Duodenal mucosa (tissue), 2 donors: ENCODE data around the gene APLP2.
"Not testable (repeated sequence)": the region's sequence is repeated elsewhere in the genome, so short reads cannot be mapped to it uniquely, and the experiment has no call there.

Experiments
- H3K27ac ChIP-seq: one replicate; pipeline ENCODE4 v1.7.0; 2013; ENCODE audit warnings: low read depth, low read length
- H3K27me3 ChIP-seq, 2 donors: one replicate each; pipeline ENCODE4 v1.7.0; 2013; ENCODE audit warnings: low read length in 2 of 2, control low read depth in 1 of 2; ENCODE audit not compliant: insufficient read depth in 2 of 2, control insufficient read depth in 1 of 2
- H3K36me3 ChIP-seq, 2 donors: one replicate each; pipeline ENCODE4 v1.7.0; 2013; ENCODE audit warnings: low read length in 2 of 2, control low read depth in 1 of 2; ENCODE audit not compliant: insufficient read depth in 2 of 2, control insufficient read depth in 1 of 2
- H3K4me1 ChIP-seq, 2 donors: one replicate each; pipeline ENCODE4 v1.7.0; 2013; ENCODE audit warnings: low read length in 2 of 2, control low read depth in 1 of 2; ENCODE audit not compliant: insufficient read depth in 2 of 2, control insufficient read depth in 1 of 2
- H3K4me3 ChIP-seq, 2 donors: one replicate each; pipeline ENCODE4 v1.7.0; 2013; ENCODE audit warnings: low read length in 2 of 2, low read depth in 1 of 2
- H3K9ac ChIP-seq, 2 donors: one replicate each; pipeline ENCODE4 v1.7.0; 2013; ENCODE audit warnings: low read length in 2 of 2, low read depth in 1 of 2
- H3K9me3 ChIP-seq, 2 donors: one replicate each; pipeline ENCODE4 v1.7.0; 2013; ENCODE audit warnings: low read length in 2 of 2, control low read depth in 1 of 2; ENCODE audit not compliant: control insufficient read depth in 1 of 2

The APLP2 gene

GRCh38 chr11:130096823-130097222 lies 27.1 kb downstream of the APLP2 start:
- Histone ChIP-seq H3K9ac (no peak overlapping the region), H3K36me3 (no peaks in the 10 kb centered on the region), H3K9me3 (no peaks in the 10 kb centered on the region), H3K4me3 (no peak overlapping the region), H3K27me3 (no peaks in the 10 kb centered on the region), H3K4me1 (peaks cover 0 to 5% of the 10 kb centered on the region in 2 donors), H3K27ac (no peak overlapping the region)

GRCh38 chr11:130097285-130097684 lies 27.6 kb downstream of the APLP2 start:
- Histone ChIP-seq H3K9me3 (no peaks in the 10 kb centered on the region), H3K27me3 (no peaks in the 10 kb centered on the region), H3K36me3 (no peaks in the 10 kb centered on the region), H3K4me1 (peaks cover 0 to 5% of the 10 kb centered on the region in 2 donors), H3K4me3 (no peak overlapping the region), H3K9ac (no peak overlapping the region), H3K27ac (no peak overlapping the region)

GRCh38 chr11:130099356-130099755 lies 29.7 kb downstream of the APLP2 start:
- H3K27ac ChIP-seq, result no peak overlapping the region
- no peaks in the 10 kb centered on the region for H3K27me3 ChIP-seq
- no peaks in the 10 kb centered on the region for H3K9me3 ChIP-seq
- no peak overlapping the region for H3K4me3 ChIP-seq
- H3K36me3 ChIP-seq, result no peaks in the 10 kb centered on the region
- H3K9ac ChIP-seq, result no peak overlapping the region
- H3K4me1 ChIP-seq, result peaks cover 7 to 14% of the 10 kb centered on the region in 2 donors

- H3K27ac ChIP-seq, result no peak overlapping the region
- H3K9ac ChIP-seq, result no peak overlapping the region
- H3K9me3 ChIP-seq, result no peaks in the 10 kb centered on the region
- H3K4me1 ChIP-seq, result peaks cover 7 to 14% of the 10 kb centered on the region in 2 donors
- no peaks in the 10 kb centered on the region for H3K36me3 ChIP-seq
- H3K4me3 ChIP-seq, result no peak overlapping the region
- H3K27me3 ChIP-seq, result no peaks in the 10 kb centered on the region
These were observed 30.8 kb downstream of the APLP2 start for GRCh38 chr11:130100381-130101095.

- no peaks in the 10 kb centered on the region for H3K27me3 ChIP-seq
- no peak overlapping the region for H3K4me3 ChIP-seq
- H3K4me1 ChIP-seq, result peaks cover 7 to 14% of the 10 kb centered on the region in 2 donors
- no peaks in the 10 kb centered on the region for H3K36me3 ChIP-seq
- no peak overlapping the region for H3K9ac ChIP-seq
- H3K27ac ChIP-seq, result no peak overlapping the region
- H3K9me3 ChIP-seq, result no peaks in the 10 kb centered on the region
These were observed 32.0 kb downstream of the APLP2 start for GRCh38 chr11:130101661-130102060.

GRCh38 chr11:130102301-130103249 lies 32.9 kb downstream of the APLP2 start:
- Histone ChIP-seq H3K9ac (no peak overlapping the region), H3K27me3 (no peaks in the 10 kb centered on the region), H3K36me3 (no peaks in the 10 kb centered on the region), H3K27ac (no peak overlapping the region), H3K4me1 (peaks cover 7 to 14% of the 10 kb centered on the region in 2 donors), H3K4me3 (no peak overlapping the region), H3K9me3 (no peaks in the 10 kb centered on the region)

GRCh38 chr11:130103296-130103814 lies 33.7 kb downstream of the APLP2 start:
- Histone ChIP-seq H3K9ac (no peak overlapping the region), H3K4me3 (no peak overlapping the region), H3K27ac (no peak overlapping the region)

GRCh38 chr11:130106381-130106780 lies 36.7 kb downstream of the APLP2 start:
- Histone ChIP-seq H3K27me3 (no peaks in the 10 kb centered on the region), H3K4me3 (no peak overlapping the region), H3K36me3 (peaks cover 0 to 15% of the 10 kb centered on the region in 2 donors), H3K9me3 (no peaks in the 10 kb centered on the region), H3K4me1 (peaks cover 7 to 9% of the 10 kb centered on the region in 2 donors), H3K9ac (no peak overlapping the region), H3K27ac (no peak overlapping the region)

More at GRCh38 chr11:130103296-130103814, 33.7 kb downstream of the APLP2 start:
- H3K36me3 ChIP-seq, result no peaks in the 10 kb centered on the region
- no peaks in the 10 kb centered on the region for H3K27me3 ChIP-seq
- no peaks in the 10 kb centered on the region for H3K9me3 ChIP-seq
- peaks cover 7 to 14% of the 10 kb centered on the region in 2 donors for H3K4me1 ChIP-seq

- H3K27ac ChIP-seq, H3K4me1 ChIP-seq, H3K9ac ChIP-seq, H3K9me3 ChIP-seq, H3K27me3 ChIP-seq, H3K4me3 ChIP-seq: not testable (repeated sequence)
- H3K36me3 ChIP-seq, result peaks cover 0 to 35% of the 10 kb centered on the region in 2 donors
These were observed 39.0 kb downstream of the APLP2 start for GRCh38 chr11:130108671-130109070.

- no peak overlapping the region for H3K4me3 ChIP-seq
- no peaks in the 10 kb centered on the region for H3K27me3 ChIP-seq
- no peaks in the 10 kb centered on the region for H3K9me3 ChIP-seq
- H3K27ac ChIP-seq, result no peak overlapping the region
- no peak overlapping the region for H3K9ac ChIP-seq
- H3K36me3 ChIP-seq, result peaks cover 0 to 35% of the 10 kb centered on the region in 2 donors
- H3K4me1 ChIP-seq, result peaks cover 0 to 2% of the 10 kb centered on the region in 2 donors
These were observed 39.7 kb downstream of the APLP2 start for GRCh38 chr11:130109386-130109785.
